Muscle layer of duodenum (tissue), 2 donors: ENCODE measurements around the gene ARHGEF4.

Experiments
- H3K27ac ChIP-seq: one replicate; pipeline ENCODE4 v1.7.0; 2013; ENCODE audit warnings: mild to moderate bottlenecking, low read length
- H3K27me3 ChIP-seq: one replicate; pipeline ENCODE4 v1.7.0; 2013; ENCODE audit warnings: low read depth, mild to moderate bottlenecking, control low read depth, low read length
- H3K36me3 ChIP-seq, 2 donors: one replicate each; pipeline ENCODE4 v1.7.0; 2013; ENCODE audit warnings: low read length in 2 of 2, control low read depth in 1 of 2, mild to moderate bottlenecking in 1 of 2; ENCODE audit not compliant: insufficient read depth in 2 of 2, control insufficient read depth in 1 of 2
- H3K4me1 ChIP-seq, 2 donors: one replicate each; pipeline ENCODE4 v1.7.0; 2013; ENCODE audit warnings: low read length in 2 of 2, mild to moderate bottlenecking in 2 of 2, control low read depth in 1 of 2, moderate library complexity in 1 of 2; ENCODE audit not compliant: insufficient read depth in 2 of 2, control insufficient read depth in 1 of 2
- H3K4me3 ChIP-seq, 2 donors: one replicate each; pipeline ENCODE4 v1.7.0; 2013; ENCODE audit warnings: low read length in 2 of 2, low read depth in 1 of 2, mild to moderate bottlenecking in 1 of 2
- H3K9me3 ChIP-seq, 2 donors: one replicate each; pipeline ENCODE4 v1.7.0; 2013; ENCODE audit warnings: low read length in 2 of 2, control low read depth in 1 of 2, mild to moderate bottlenecking in 1 of 2; ENCODE audit not compliant: control insufficient read depth in 1 of 2
- donor health status: healthy.

ARHGEF4 gene

GRCh38 chr2:131015764-131016163 is 179.1 kb downstream of the ARHGEF4 start:
- Histone ChIP-seq H3K27me3 (no peaks in the 10 kb centered on the region), H3K27ac (no peak overlapping the region), H3K4me3 (no peak overlapping the region), H3K36me3 (no peaks in the 10 kb centered on the region), H3K9me3 (no peaks in the 10 kb centered on the region), H3K4me1 (no peaks in the 10 kb centered on the region)

- Histone ChIP-seq H3K9me3 (no peaks in the 10 kb centered on the region), H3K36me3 (no peaks in the 10 kb centered on the region), H3K27me3 (no peaks in the 10 kb centered on the region), H3K4me1 (no peaks in the 10 kb centered on the region), H3K4me3 (no peak overlapping the region), H3K27ac (no peak overlapping the region)
These were observed 180.4 kb downstream of the ARHGEF4 start for GRCh38 chr2:131016826-131017741.

GRCh38 chr2:131022731-131023130 is 186.0 kb downstream of the ARHGEF4 start:
- no peak overlapping the region for H3K4me3 ChIP-seq
- H3K36me3 ChIP-seq: no peaks in the 10 kb centered on the region
- no peaks in the 10 kb centered on the region for H3K4me1 ChIP-seq
- no peaks in the 10 kb centered on the region for H3K27me3 ChIP-seq
- H3K9me3 ChIP-seq: peaks cover 4 to 6% of the 10 kb centered on the region in 2 donors
- no peak overlapping the region for H3K27ac ChIP-seq

- peaks cover 6 to 10% of the 10 kb centered on the region in 2 donors for H3K9me3 ChIP-seq
- no peaks in the 10 kb centered on the region for H3K36me3 ChIP-seq
- no peaks in the 10 kb centered on the region for H3K4me1 ChIP-seq
- no peaks in the 10 kb centered on the region for H3K27me3 ChIP-seq
- H3K4me3 ChIP-seq: no peak overlapping the region
- H3K27ac ChIP-seq: no peak overlapping the region
These were observed 187.0 kb downstream of the ARHGEF4 start for GRCh38 chr2:131023758-131024157.

GRCh38 chr2:131026919-131027318 is 190.2 kb downstream of the ARHGEF4 start:
- Histone ChIP-seq H3K9me3 (peaks cover 6 to 10% of the 10 kb centered on the region in 2 donors), H3K36me3 (no peaks in the 10 kb centered on the region), H3K4me1 (no peaks in the 10 kb centered on the region), H3K27ac (no peak overlapping the region), H3K27me3 (no peaks in the 10 kb centered on the region), H3K4me3 (no peak overlapping the region)

GRCh38 chr2:131027566-131028528 is 191.1 kb downstream of the ARHGEF4 start:
- Histone ChIP-seq H3K36me3 (no peaks in the 10 kb centered on the region), H3K4me3 (no peak overlapping the region), H3K27me3 (no peaks in the 10 kb centered on the region), H3K4me1 (no peaks in the 10 kb centered on the region), H3K9me3 (peaks cover 6 to 10% of the 10 kb centered on the region in 2 donors), H3K27ac (no peak overlapping the region)

- H3K27me3 ChIP-seq: peaks cover 12% of the 10 kb centered on the region
- H3K27ac ChIP-seq: no peak overlapping the region
- no peaks in the 10 kb centered on the region for H3K36me3 ChIP-seq
- H3K9me3 ChIP-seq: peaks cover 6 to 10% of the 10 kb centered on the region in 2 donors
- H3K4me1 ChIP-seq: peaks cover 0 to 9% of the 10 kb centered on the region in 2 donors
- H3K4me3 ChIP-seq: no peak overlapping the region
These were observed 193.1 kb downstream of the ARHGEF4 start for GRCh38 chr2:131029812-131030211.

- Histone ChIP-seq H3K36me3 (no peaks in the 10 kb centered on the region), H3K4me3 (no peak overlapping the region), H3K9me3 (peaks cover 6 to 10% of the 10 kb centered on the region in 2 donors), H3K4me1 (peaks cover 0 to 13% of the 10 kb centered on the region in 2 donors), H3K27ac (no peak overlapping the region), H3K27me3 (peaks cover 12% of the 10 kb centered on the region)
These were observed 193.8 kb downstream of the ARHGEF4 start for GRCh38 chr2:131030478-131030971.

GRCh38 chr2:131031431-131031841 is 194.7 kb downstream of the ARHGEF4 start:
- Histone ChIP-seq H3K27me3 (peaks cover 12% of the 10 kb centered on the region), H3K4me3 (no peak overlapping the region), H3K9me3 (peaks cover 6 to 10% of the 10 kb centered on the region in 2 donors), H3K27ac (no peak overlapping the region), H3K4me1 (peaks cover 0 to 23% of the 10 kb centered on the region in 2 donors), H3K36me3 (no peaks in the 10 kb centered on the region)

- Histone ChIP-seq H3K9me3 (peaks cover 6 to 9% of the 10 kb centered on the region in 2 donors), H3K4me1 (peaks cover 0 to 23% of the 10 kb centered on the region in 2 donors), H3K36me3 (no peaks in the 10 kb centered on the region), H3K27me3 (peaks cover 12% of the 10 kb centered on the region), H3K4me3 (no peak overlapping the region), H3K27ac (no peak overlapping the region)
These were observed 195.2 kb downstream of the ARHGEF4 start for GRCh38 chr2:131031875-131032274.

- Histone ChIP-seq H3K27ac (no peak overlapping the region), H3K27me3 (peaks cover 12% of the 10 kb centered on the region), H3K4me3 (no peak overlapping the region), H3K4me1 (peaks cover 0 to 23% of the 10 kb centered on the region in 2 donors), H3K36me3 (no peaks in the 10 kb centered on the region), H3K9me3 (peaks cover 2 to 7% of the 10 kb centered on the region in 2 donors)
These were observed 195.7 kb downstream of the ARHGEF4 start for GRCh38 chr2:131032393-131032836.
